ENCODE data around the gene URB1.
"Not testable (repeated sequence)": the region's sequence is repeated elsewhere in the genome, so short reads cannot be mapped to it uniquely, and the experiment has no call there.

The URB1 gene

GRCh38 chr21:32370998-32371766 is 21.6 kb downstream of the URB1 start:
- DNase-seq: no peak

GRCh38 chr21:32368961-32369360 is 23.9 kb downstream of the URB1 start:
- DNase-seq: not testable (repeated sequence)

- no peak for DNase-seq
Observed at GRCh38 chr21:32368386-32368785, 24.4 kb downstream of the URB1 start.

GRCh38 chr21:32367158-32367557 is 25.7 kb downstream of the URB1 start:
- no peak for DNase-seq

GRCh38 chr21:32366191-32366590 is 26.6 kb downstream of the URB1 start:
- no peak for DNase-seq

GRCh38 chr21:32364796-32365195 is 28.0 kb downstream of the URB1 start:
- DNase-seq: no peak

GRCh38 chr21:32364387-32364786 is 28.4 kb downstream of the URB1 start:
- DNase-seq: no peak

- no peak for DNase-seq
Observed at GRCh38 chr21:32360401-32360975, 32.3 kb downstream of the URB1 start.

- no peak for DNase-seq
Observed at GRCh38 chr21:32359719-32360260, 33.0 kb downstream of the URB1 start.

- no peak for DNase-seq
Observed at GRCh38 chr21:32356874-32357395, 35.9 kb downstream of the URB1 start.

- no peak for DNase-seq
Observed at GRCh38 chr21:32353002-32353711, 39.7 kb downstream of the URB1 start.

GRCh38 chr21:32352526-32352925 is 40.3 kb downstream of the URB1 start:
- no peak for DNase-seq

GRCh38 chr21:32351428-32351827 is 41.4 kb downstream of the URB1 start:
- DNase-seq: no peak

GRCh38 chr21:32350981-32351380 is 41.8 kb downstream of the URB1 start:
- no peak for DNase-seq

GRCh38 chr21:32350211-32350980 is 42.4 kb downstream of the URB1 start:
- no peak for DNase-seq

GRCh38 chr21:32349333-32349944 is 43.4 kb downstream of the URB1 start:
- DNase-seq: no peak

GRCh38 chr21:32348604-32349332 is 44.0 kb downstream of the URB1 start:
- DNase-seq: no peak

GRCh38 chr21:32347977-32348376 is 44.8 kb downstream of the URB1 start:
- DNase-seq: no peak

GRCh38 chr21:32347351-32347750 is 45.5 kb downstream of the URB1 start:
- no peak for DNase-seq

GRCh38 chr21:32346951-32347350 is 45.9 kb downstream of the URB1 start:
- DNase-seq: no peak

All from activated T-cell treated with anti-CD3 and anti-CD28 coated beads, Interleukin-2, amount 50 U/mL, for 1 hour (primary cell).